OCI-LY1 (cell line): ENCODE measurements around the gene TAF4.
"Not testable (repeated sequence)": the region's sequence is repeated elsewhere in the genome, so short reads cannot be mapped to it uniquely, and the experiment has no call there.

Experiments
- H2AFZ ChIP-seq: fragments of 200-600 bp; sonication (generic), shearing (Covaris generic); 2 replicates; pipeline ENCODE4 v1.6.0; 2014; ENCODE audit warnings: antibody characterized with exemption, mild to moderate bottlenecking, low read length
- H3F3A ChIP-seq: fragments of 200-600 bp; sonication (generic), shearing (Covaris generic); 2 replicates; pipeline ENCODE4 v1.6.0; 2014; ENCODE audit warnings: mild to moderate bottlenecking, antibody characterized with exemption, low read length, moderate library complexity; ENCODE audit not compliant: insufficient read depth
- H3K27ac ChIP-seq: fragments of 200-600 bp; sonication (generic); 2 replicates; pipeline ENCODE4 v1.5.1; 2014; ENCODE audit warnings: low read length, mixed run types, mild to moderate bottlenecking, low read depth; ENCODE audit not compliant: poor library complexity, severe bottlenecking
- H3K27me3 ChIP-seq: fragments of 200-600 bp; sonication (generic); 2 replicates; pipeline ENCODE4 v1.6.0; 2014; ENCODE audit warnings: antibody characterized with exemption, mild to moderate bottlenecking, low read length, moderate library complexity; ENCODE audit not compliant: insufficient read depth
- H3K36me3 ChIP-seq: fragments of 200-600 bp; sonication (generic); 2 replicates; pipeline ENCODE4 v1.6.1; 2014; ENCODE audit warnings: mild to moderate bottlenecking, antibody characterized with exemption, low read length, moderate library complexity, mixed read lengths; ENCODE audit not compliant: insufficient read depth
- H3K4me1 ChIP-seq: fragments of 200-600 bp; sonication (generic); 2 replicates; pipeline ENCODE4 v1.5.1; 2014; ENCODE audit warnings: mild to moderate bottlenecking, low read length, moderate library complexity; ENCODE audit not compliant: insufficient read depth, severe bottlenecking
- H3K4me2 ChIP-seq: fragments of 200-600 bp; sonication (generic), shearing (Covaris generic); 2 replicates; pipeline ENCODE4 v1.6.1; 2014; ENCODE audit warnings: low read length
- H3K4me3 ChIP-seq: fragments of 200-600 bp; sonication (generic); 2 replicates; pipeline ENCODE4 v1.5.1; 2014; ENCODE audit warnings: low read length, low read depth, mild to moderate bottlenecking, mixed read lengths; ENCODE audit not compliant: poor library complexity, severe bottlenecking
- H3K79me2 ChIP-seq: fragments of 200-600 bp; shearing (Covaris generic); 2 replicates; pipeline ENCODE4 v1.6.1; 2016; ENCODE audit warnings: mixed run types, low read length, mixed read lengths; ENCODE audit not compliant: insufficient read depth
- H3K9ac ChIP-seq: fragments of 200-600 bp; sonication (generic), shearing (Covaris generic); 2 replicates; pipeline ENCODE4 v1.6.1; 2014; ENCODE audit warnings: mild to moderate bottlenecking, low read length, mixed read lengths
- H3K9me2 ChIP-seq: fragments of 200-600 bp; sonication (generic), shearing (Covaris generic); 2 replicates; pipeline ENCODE4 v1.6.1; 2014; ENCODE audit warnings: low read depth, mild to moderate bottlenecking, low read length, mixed read lengths
- H3K9me3 ChIP-seq: fragments of 200-600 bp; shearing (Covaris generic); 2 replicates; pipeline ENCODE4 v1.6.1; 2014; ENCODE audit warnings: low read length, mixed read lengths
- H4K20me1 ChIP-seq: fragments of 200-600 bp; sonication (generic), shearing (Covaris generic); 2 replicates; pipeline ENCODE4 v1.6.0; 2016; ENCODE audit warnings: mild to moderate bottlenecking, low read length; ENCODE audit not compliant: insufficient read depth
- EZH2 ChIP-seq: fragments of 200-600 bp; sonication (generic), shearing (Covaris generic); IDR thresholded peaks from 2 replicates; pipeline ENCODE4 v1.8.0; 2017; ENCODE audit warnings: borderline replicate concordance, mixed run types, mild to moderate bottlenecking, antibody characterized with exemption, low read length, moderate library complexity, mixed read lengths
- TF ChIP-seq, protein P1 (sequence below): fragments of 200-600 bp; sonication (generic), shearing (Covaris generic); IDR thresholded peaks from 2 replicates; pipeline ENCODE4 v1.5.1; 2017; ENCODE audit warnings: mild to moderate bottlenecking, antibody characterized with exemption, low read length, moderate library complexity, mixed read lengths

Gene TAF4

DNA sequence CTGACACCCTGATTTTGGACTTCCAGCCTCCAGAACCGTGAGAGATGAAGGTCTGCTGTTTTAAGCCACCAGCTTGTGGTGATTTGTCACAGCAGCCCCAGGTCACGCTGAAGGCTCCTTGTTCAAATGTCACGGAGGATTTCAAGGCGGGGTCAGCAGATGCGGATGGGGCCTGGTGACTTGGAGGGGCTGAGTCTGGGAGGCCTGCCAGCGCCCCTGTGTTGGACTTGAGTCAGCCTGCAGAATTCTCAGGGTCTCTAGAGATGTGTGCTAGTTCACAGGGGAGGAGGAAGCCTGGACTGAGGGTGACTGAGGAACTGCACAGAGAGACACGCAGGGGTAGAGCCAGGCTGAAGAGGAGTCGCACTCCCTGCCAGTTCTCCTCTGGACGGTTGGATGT, 19.5 kb upstream of the TAF4 start:
- Histone ChIP-seq H3K27me3 (no peaks in the 10 kb centered on the region; the same call in 1 of the 2 replicates), H3F3A (no peaks in the 10 kb centered on the region), H3K4me3 (no peak overlapping the region), H3K9me2 (no peaks in the 10 kb centered on the region), H3K27ac (no peak overlapping the region), H3K4me2 (no peak overlapping the region), H3K9me3 (no peaks in the 10 kb centered on the region), H3K79me2 (no peaks in the 10 kb centered on the region), H3K36me3 (no peaks in the 10 kb centered on the region), H3K9ac (no peak overlapping the region), H2AFZ (no peak overlapping the region), H4K20me1 (no peaks in the 10 kb centered on the region), H3K4me1 (no peaks in the 10 kb centered on the region)
- TF ChIP-seq, protein P1, sequence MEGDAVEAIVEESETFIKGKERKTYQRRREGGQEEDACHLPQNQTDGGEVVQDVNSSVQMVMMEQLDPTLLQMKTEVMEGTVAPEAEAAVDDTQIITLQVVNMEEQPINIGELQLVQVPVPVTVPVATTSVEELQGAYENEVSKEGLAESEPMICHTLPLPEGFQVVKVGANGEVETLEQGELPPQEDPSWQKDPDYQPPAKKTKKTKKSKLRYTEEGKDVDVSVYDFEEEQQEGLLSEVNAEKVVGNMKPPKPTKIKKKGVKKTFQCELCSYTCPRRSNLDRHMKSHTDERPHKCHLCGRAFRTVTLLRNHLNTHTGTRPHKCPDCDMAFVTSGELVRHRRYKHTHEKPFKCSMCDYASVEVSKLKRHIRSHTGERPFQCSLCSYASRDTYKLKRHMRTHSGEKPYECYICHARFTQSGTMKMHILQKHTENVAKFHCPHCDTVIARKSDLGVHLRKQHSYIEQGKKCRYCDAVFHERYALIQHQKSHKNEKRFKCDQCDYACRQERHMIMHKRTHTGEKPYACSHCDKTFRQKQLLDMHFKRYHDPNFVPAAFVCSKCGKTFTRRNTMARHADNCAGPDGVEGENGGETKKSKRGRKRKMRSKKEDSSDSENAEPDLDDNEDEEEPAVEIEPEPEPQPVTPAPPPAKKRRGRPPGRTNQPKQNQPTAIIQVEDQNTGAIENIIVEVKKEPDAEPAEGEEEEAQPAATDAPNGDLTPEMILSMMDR = no peak
- no peak for TF ChIP-seq EZH2

DNA sequence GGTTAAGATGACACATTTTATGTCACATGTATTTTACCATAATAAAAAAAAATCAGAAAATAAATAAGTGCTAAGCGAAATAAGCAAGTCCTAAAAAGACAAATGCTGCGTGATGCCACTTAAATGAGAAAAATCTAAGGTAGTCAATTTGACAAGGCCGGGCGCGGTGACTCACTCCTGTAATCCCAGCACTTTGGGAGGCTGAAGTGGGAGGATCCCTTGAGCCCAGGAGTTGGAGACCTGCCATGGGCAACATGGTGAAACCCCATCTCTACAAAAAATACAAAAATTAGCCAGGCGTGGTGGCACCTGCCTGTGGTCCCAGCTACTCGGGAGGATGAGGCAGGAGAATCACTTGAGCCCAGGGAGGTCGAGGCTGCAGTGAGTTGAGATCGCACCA, 18.5 kb upstream of the TAF4 start:
- H4K20me1 ChIP-seq, H3K9me3 ChIP-seq, H2AFZ ChIP-seq, H3K4me2 ChIP-seq, H3K27me3 ChIP-seq, H3K79me2 ChIP-seq, H3K9ac ChIP-seq, H3K27ac ChIP-seq, H3K4me1 ChIP-seq, H3K36me3 ChIP-seq, H3K9me2 ChIP-seq, H3F3A ChIP-seq, H3K4me3 ChIP-seq: not testable (repeated sequence)

GRCh38 chr20:62083312-62083711, 17.6 kb upstream of the TAF4 start:
- Histone ChIP-seq H3K9ac (no peak overlapping the region), H3K4me3 (no peak overlapping the region), H3K4me2 (no peak overlapping the region), H3K4me1 (no peaks in the 10 kb centered on the region), H3K79me2 (no peaks in the 10 kb centered on the region), H2AFZ (no peak overlapping the region), H3F3A (no peaks in the 10 kb centered on the region), H3K9me2 (no peaks in the 10 kb centered on the region), H3K36me3 (no peaks in the 10 kb centered on the region; the same call in 1 of the 2 replicates), H3K9me3 (no peaks in the 10 kb centered on the region), H3K27ac (no peak overlapping the region), H3K27me3 (no peaks in the 10 kb centered on the region; the same call in 1 of the 2 replicates), H4K20me1 (no peaks in the 10 kb centered on the region)
- TF ChIP-seq, protein P1 = no peak
- TF ChIP-seq EZH2 = no peak

- no peaks in the 10 kb centered on the region for H3K79me2 ChIP-seq
- no peak for TF ChIP-seq EZH2
- H3K9me3 ChIP-seq = peaks cover 5% of the 10 kb centered on the region; the same call in 1 of the 2 replicates
- no peaks in the 10 kb centered on the region; the same call in 1 of the 2 replicates for H3K27me3 ChIP-seq
- no peaks in the 10 kb centered on the region for H3K9me2 ChIP-seq
- no peaks in the 10 kb centered on the region for H3K4me1 ChIP-seq
- H3K27ac ChIP-seq = no peak overlapping the region
- H4K20me1 ChIP-seq = no peaks in the 10 kb centered on the region
- H3K4me3 ChIP-seq = no peak overlapping the region
- H3K36me3 ChIP-seq = no peaks in the 10 kb centered on the region; the same call in 1 of the 2 replicates
- H3F3A ChIP-seq = no peaks in the 10 kb centered on the region
- no peak overlapping the region for H2AFZ ChIP-seq
- H3K4me2 ChIP-seq = no peak overlapping the region
- no peak overlapping the region for H3K9ac ChIP-seq
Measured at GRCh38 chr20:62080249-62080990, 14.7 kb upstream of the TAF4 start.
